GM19397 (cell line): ENCODE data around the gene SNRNP35.
"Not testable (repeated sequence)": the region's sequence is repeated elsewhere in the genome, so short reads cannot be mapped to it uniquely, and the experiment has no call there.

ENCODE experiments used
- ATAC-seq: cut with Tn5 transposase; IDR thresholded peaks from one replicate; pipeline ENCODE4 v1.9.1; 2021; ENCODE audit warnings: mild to moderate bottlenecking, moderate library complexity; ENCODE audit not compliant: unreplicated experiment

Gene SNRNP35

DNA sequence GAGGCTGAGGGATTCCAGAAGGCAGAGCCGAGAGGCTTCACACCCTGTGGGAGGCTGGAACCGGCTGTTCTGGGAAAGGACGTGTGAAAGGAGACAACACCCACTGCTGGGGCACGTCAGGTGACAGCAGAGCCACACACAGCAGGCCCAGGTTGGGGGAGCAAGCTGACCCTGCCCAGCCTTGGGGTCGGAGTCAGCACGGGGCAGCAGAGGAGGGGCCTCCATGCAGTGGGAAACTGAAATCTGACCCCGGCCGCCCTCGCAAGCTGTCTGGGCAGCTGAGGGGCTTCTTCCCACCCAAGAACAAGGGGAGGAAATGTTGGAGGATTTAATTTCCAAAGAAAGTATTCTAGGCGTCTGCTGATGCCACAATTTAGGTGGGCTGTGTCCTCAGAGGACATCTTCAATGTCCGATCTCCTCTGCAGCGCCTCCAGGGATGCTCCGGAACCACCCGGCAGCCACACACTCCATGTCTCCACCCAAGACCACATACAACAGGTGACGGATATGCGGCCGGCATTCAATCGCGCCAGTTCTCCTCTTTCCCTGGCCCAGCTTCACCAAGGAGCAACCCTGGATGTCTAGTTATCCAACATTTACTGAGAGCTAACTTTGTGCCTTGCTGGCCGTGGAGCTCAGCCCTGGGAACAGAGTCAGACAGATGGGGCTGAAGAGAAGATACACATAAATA, 30.7 kb downstream of the SNRNP35 start:
- no peak for ATAC-seq

DNA sequence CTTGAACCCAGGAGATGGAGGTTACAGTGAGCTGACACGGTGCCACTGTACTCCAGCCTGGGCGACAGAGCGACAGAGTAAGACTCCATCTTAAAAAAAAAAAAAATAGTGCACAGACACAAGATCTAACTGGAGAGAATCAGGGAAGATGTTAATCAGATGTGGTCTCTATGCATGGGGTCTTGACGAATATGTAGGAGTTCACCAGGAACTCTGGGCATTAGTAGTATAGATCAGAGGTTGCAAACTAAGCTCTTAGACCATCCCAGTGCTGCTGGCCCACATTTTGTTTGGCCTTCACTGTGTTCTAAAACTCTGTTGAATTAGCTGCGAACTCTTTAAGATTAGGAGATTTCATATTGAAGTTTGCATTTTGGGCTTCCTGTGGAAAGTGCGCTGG, 31.6 kb downstream of the SNRNP35 start:
- no peak for ATAC-seq

DNA sequence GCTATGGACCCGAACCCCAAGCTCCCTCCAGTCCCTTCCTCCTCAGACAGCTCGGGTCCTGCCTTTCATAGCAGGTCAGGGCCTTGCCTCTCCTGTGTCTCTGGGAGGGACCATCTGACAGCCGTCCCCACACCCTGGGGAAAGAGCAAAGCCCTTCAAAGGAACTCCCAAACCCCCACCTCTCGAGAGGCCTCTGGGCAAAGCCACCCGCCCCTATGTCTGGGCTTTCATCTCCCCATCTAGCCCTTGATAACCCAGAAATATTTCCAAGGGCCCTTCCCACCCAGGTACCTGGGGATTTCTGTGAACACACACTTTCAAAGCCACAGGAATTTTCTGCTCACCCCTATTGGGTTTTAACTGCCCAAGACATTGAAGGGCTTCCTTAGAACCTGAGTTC, 32.1 kb downstream of the SNRNP35 start:
- no peak for ATAC-seq

GRCh38 chr12:123491056-123491455, 33.1 kb downstream of the SNRNP35 start:
- no peak for ATAC-seq

- no peak for ATAC-seq
Measured at GRCh38 chr12:123491481-123491880, 33.5 kb downstream of the SNRNP35 start.

DNA sequence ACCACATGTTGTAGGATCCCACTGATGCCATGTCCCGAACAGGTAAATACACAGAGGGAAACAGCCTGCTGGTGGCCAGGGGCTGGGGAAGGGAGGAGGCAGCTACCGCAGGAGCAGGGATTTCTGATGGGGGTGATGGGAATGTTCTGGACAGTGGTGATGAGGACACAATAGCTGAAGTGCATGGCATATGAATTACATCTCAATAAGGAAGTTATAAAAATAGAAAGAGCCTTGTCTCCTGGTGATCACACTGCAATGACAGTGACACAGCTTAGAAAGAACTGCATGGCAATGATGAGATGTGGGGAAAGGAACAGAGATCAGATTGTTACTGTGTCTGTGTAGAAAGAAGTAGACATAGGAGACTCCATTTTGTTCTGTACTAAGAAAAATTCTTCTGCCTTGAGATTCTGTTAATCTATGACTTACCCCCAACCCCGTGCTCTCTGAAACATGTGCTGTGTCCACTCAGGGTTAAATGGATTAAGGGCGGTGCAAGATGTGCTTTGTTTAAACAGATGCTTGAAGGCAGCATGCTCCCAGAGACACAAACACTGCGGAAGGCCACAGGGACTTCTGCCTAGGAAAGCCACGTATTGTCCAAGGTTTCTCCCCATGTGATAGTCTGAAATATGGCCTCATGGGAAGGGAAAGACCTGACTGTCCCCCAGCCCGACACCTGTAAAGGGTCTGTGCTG, 34.5 kb downstream of the SNRNP35 start:
- not testable (repeated sequence) for ATAC-seq

DNA sequence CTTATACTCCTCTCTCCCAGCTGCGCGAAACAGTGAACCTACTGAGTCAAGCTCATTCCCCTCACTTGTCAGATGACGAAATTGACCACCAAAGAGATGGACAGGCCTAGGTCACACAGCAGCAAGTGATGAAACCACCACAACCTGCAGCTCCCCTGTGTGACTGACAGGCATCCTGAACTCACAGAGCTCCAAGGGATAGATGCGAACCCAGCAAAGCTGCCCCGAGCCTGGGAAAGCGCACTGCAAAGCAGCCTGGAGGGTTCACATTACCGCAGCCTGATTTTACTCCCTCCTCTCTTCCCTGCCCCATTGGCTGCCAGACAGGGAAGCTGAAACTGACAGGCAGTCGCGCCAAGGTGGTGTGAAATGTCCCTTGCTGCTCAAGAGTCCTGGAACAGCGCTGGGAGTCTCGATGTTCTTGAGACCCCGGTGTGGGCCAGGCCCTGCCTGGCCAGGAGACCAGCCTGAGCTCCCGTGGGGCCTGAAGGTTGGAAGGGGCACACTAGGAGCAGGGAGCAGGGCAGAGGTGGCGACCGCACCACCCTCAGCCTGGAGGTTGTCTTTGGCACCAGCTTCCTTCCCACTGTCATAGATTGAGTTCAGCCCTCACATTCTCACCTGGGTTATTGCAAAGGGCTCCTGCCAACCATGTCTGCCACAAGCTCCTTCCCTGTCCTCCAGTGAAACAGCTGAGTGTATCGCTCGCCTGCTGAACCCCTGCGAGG, 36.3 kb downstream of the SNRNP35 start:
- no peak for ATAC-seq

GRCh38 chr12:123497065-123497464, 39.1 kb downstream of the SNRNP35 start:
- ATAC-seq, result no peak

DNA sequence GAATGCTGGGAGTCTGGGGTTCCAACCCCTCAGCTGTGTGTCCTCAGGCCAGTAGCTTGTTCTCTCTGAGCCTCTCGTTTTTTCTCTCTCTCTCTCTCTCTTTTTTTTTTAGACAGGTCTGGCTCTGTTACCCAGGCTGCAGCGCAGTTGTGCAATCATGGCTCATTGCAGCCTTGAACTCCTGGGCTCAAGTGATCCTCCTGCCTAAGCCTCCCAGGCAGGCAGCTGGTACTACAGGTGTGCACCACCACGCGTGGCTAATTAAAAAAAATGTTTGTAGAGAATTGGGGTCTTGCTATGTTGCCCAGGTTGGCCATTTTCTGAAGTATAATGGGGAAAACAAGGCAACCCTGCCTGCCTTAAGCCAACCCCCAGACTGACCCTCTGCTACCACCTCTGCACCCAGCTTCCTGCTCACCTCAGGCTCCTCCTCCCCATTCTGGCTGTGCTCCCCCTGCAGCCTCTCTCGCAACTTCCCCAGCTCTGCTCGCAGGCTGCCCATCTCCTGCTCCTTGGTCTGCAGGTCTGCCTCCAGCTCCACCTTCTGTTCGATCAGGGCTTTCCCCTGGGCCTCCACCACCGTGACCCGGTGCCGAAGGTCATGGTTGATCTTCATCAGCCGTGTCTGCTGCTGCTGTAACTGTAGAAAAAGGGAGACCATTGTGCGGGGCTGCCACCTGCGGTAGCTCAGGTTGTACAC, 40.3 kb downstream of the SNRNP35 start:
- no peak for ATAC-seq

DNA sequence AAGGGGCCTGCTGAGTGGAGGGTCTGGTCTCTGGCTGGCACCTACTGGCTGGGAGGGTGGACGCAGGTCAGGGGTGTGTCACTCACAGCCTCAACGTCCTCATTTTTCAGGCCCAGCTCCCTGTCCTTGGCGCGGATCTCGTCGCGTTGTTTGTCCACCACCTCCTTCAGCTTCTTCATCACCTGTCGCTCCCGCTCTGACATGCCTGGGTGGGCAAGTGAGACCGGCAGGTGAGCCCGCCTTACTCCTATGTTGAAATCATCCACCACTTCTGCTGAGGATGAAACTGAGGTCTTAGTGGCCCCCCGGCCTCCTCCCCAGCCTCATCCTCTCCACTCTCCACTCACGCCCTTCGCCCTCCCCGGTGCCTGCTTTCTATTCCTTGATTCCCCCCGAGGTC, 41.4 kb downstream of the SNRNP35 start:
- no peak for ATAC-seq

- ATAC-seq, result no peak
Measured at GRCh38 chr12:123502163-123502704, 44.3 kb downstream of the SNRNP35 start.

GRCh38 chr12:123506059-123506842, 48.3 kb downstream of the SNRNP35 start:
- ATAC-seq, result no peak

GRCh38 chr12:123506843-123507236, 48.9 kb downstream of the SNRNP35 start:
- no peak for ATAC-seq

GRCh38 chr12:123512838-123513665, 55.1 kb downstream of the SNRNP35 start:
- no peak for ATAC-seq

GRCh38 chr12:123513805-123514204, 55.9 kb downstream of the SNRNP35 start:
- no peak for ATAC-seq

DNA sequence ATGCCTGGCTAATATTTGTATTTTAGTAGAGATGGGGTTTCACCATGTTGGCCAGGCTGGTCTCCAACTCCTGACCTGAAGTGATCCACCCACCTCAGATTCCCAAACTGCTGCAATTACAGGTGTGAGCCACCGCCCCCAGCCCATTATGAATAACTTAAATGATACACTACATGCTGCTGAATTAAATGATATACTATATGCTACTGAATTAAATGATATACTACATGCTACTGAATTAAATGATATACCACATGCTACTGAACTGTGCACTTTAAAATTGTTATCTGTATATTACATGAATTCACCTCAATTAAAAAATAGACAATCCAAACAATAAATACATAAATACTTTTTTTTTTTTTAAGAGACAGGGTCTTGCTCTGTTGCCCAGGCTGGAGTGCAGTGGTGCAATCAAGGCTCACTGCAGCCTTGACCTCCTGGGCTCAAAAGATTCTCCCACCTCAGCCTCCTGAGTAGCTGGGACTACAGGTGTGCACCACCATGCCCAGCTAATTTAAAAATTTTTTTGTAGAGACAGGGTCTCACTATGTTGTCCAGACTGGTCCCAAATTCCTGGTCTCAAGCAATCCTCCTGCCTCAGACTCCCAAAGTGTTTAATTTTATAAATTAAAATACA, 56.8 kb downstream of the SNRNP35 start:
- not testable (repeated sequence) for ATAC-seq

- no peak for ATAC-seq
Measured at GRCh38 chr12:123516216-123516780, 58.4 kb downstream of the SNRNP35 start.
